Adrenal gland (tissue), 12 donors: ENCODE data around the gene NSG1. TPM values are rescaled to one million over a fixed set of nuclear protein-coding genes. Genes with fewer than 3 reads are reported as not detected.

ENCODE experiments used
- DNase-seq, 7 donors: peaks; one replicate each; pipeline ENCODE4 v3.0.0-alpha.2; 2019 to 2020
- H3K27ac ChIP-seq, 5 donors: fragments of 200-600 bp; sonication (generic) in 4 of 5; 1 replicate in 3 of 5; 2 replicates in 2 of 5; pipeline versions ENCODE4 v1.5.1 to v1.8.0; 2016 to 2020; ENCODE audit warnings: mild to moderate bottlenecking in 1 of 5
- H3K27me3 ChIP-seq: fragments of 200-600 bp; 2 replicates; pipeline ENCODE4 v1.8.0; 2021
- H3K36me3 ChIP-seq, 2 donors: fragments of 200-600 bp; replicated peaks in 1 of 2; 1 replicate in 1 of 2; 2 replicates in 1 of 2; pipeline versions ENCODE4 v1.5.1 to v1.8.0; 2018 to 2022
- H3K4me1 ChIP-seq, 2 donors: fragments of 200-600 bp; replicated peaks in 1 of 2; 1 replicate in 1 of 2; 2 replicates in 1 of 2; pipeline versions ENCODE4 v1.5.1 to v1.8.0; 2018 to 2021
- H3K4me3 ChIP-seq, 4 donors: fragments of 200-600 bp; sonication (generic) in 3 of 4; one replicate each; pipeline ENCODE4 v1.5.1; 2016 to 2018
- H3K9me3 ChIP-seq, 3 donors: fragments of 200-600 bp; sonication (generic) in 1 of 3; replicated peaks in 1 of 3; 1 replicate in 2 of 3; 2 replicates in 1 of 3; pipeline versions ENCODE4 v1.5.1 to v1.8.0; 2016 to 2021
- POLR2A ChIP-seq, 2 donors: fragments of 450-650 bp; IDR thresholded peaks; one replicate each; pipeline ENCODE4 v1.6.1; 2017; ENCODE audit warnings: antibody characterized with exemption in 2 of 2, mild to moderate bottlenecking in 2 of 2, moderate library complexity in 1 of 2
- WGBS, 4 donors: extraction: QIAGEN DNeasy Blood & Tissue Kit in 2 of 4; methylation state at CpG; one replicate each; pipeline versions ENCODE4 v1.1.5 to v1.1.7; 2013 to 2017; 5-methylcytosine and 5-hydroxymethylcytosine counted together
- intact Hi-C, 2 donors: fragments of 100-400 bp; cut with DNase I; formaldehyde crosslinking; loops; one replicate each; pipeline versions ENCODE4 v1.14.1 to v1.15.0; 2022 to 2023
- polyA plus RNA-seq, 3 donors: library from polyadenylated mRNA; stranded (reverse); fragments of 200-250 nt in 2 of 3; fragments of 350-450 nt in 1 of 3; fragmentation: Illumina TruSeq in 1 of 3; extraction: RNeasy Lipid Tissue Mini Kit (QIAGEN cat#74804) in 1 of 3; gene quantifications; one replicate each; pipeline ENCODE4 v1.2.3, GENCODE V29; 2013 to 2014
- total RNA-seq, 9 donors: library from RNA; depleted of rRNA in 4 of 9; stranded (reverse); fragments of >200 nt in 4 of 9; fragments of 120-200 nt in 1 of 9; fragmentation: NEBNext Ultra II Directional in 1 of 9; extraction: Animal tissue kit (Norgen Biotek cat#: 25700) in 1 of 9; gene quantifications; one replicate each; pipeline versions ENCODE4 v1.1.0 to v1.2.4, GENCODE V29; 2013 to 2023
- TF ChIP-seq, protein P1 (sequence below), 6 experiments: fragments of 450-650 bp in 4 of 6; fragments of 200-600 bp in 2 of 6; sonication (generic) in 1 of 6; IDR thresholded peaks; 1 replicate in 5 of 6; 2 replicates in 1 of 6; pipeline versions ENCODE4 v1.5.1 to v1.8.0; 2016 to 2021; ENCODE audit warnings: antibody characterized with exemption in 6 of 6, mild to moderate bottlenecking in 2 of 6, moderate library complexity in 1 of 6
- donor health status: healthy with polysubstance abuse.
- donor health status: Bipolar disorder and iron deficiency.
- donor health status: DM: yes; HTN: yes; CAD: no.
- donor health status: DM: no; HTN: no; CAD: no.
- donor health status: DM: no; HTN: no; CAD: no.
- donor health status: DM: yes; HTN: yes; CAD: no.

Gene NSG1
- total and polyA plus RNA-seq, 12 donors, result 1.4 to 42.7 (median 9.9) TPM

DNA sequence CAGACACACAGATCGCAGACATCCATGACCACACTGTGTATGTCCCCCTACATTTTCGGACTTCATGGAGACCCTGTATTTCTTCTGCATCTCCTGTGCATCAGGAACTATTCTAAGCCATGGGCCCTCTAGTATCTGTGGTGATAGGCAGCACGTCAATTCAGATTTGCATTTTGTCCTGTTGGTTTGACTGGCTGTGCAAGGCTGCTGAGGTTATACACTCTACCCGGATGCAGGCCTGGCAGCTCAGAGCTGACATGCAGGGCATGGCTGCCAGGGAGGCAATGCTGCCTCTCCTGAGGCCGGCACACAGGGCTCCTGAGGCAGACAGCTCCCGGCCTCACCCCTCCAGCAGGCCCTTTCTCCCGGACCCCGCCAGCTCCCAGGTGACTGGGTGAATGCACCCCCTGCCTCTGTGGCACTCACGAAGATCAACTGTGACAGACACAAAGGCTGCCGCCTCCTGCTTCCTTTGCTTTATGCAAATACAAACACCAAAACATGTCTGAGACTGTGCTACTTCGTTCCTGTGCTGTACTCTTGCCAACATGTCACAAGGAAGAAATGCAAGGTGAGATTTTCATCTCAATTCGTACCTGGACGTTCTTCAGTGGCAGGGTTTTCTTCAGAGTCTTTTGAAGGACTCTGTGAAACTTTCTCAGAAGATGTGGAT is 51.0 kb downstream of the NSG1 start:
- 94 to 95% (median 94%) methylated on average over 9 to 13 of the region's 13 CpGs for WGBS, 4 donors
- Histone ChIP-seq H3K27ac (no peak overlapping the region), H3K4me3 (no peak overlapping the region), H3K27me3 (no peaks in the 10 kb centered on the region), H3K9me3 (no peaks in the 10 kb centered on the region), H3K36me3 (peaks cover 0 to 19% of the 10 kb centered on the region in 2 donors), H3K4me1 (no peaks in the 10 kb centered on the region)
- DNase-seq, result no peak
- no peak for TF ChIP-seq POLR2A (IDR thresholded peaks at IDR 0.05)
- TF ChIP-seq, protein P1, sequence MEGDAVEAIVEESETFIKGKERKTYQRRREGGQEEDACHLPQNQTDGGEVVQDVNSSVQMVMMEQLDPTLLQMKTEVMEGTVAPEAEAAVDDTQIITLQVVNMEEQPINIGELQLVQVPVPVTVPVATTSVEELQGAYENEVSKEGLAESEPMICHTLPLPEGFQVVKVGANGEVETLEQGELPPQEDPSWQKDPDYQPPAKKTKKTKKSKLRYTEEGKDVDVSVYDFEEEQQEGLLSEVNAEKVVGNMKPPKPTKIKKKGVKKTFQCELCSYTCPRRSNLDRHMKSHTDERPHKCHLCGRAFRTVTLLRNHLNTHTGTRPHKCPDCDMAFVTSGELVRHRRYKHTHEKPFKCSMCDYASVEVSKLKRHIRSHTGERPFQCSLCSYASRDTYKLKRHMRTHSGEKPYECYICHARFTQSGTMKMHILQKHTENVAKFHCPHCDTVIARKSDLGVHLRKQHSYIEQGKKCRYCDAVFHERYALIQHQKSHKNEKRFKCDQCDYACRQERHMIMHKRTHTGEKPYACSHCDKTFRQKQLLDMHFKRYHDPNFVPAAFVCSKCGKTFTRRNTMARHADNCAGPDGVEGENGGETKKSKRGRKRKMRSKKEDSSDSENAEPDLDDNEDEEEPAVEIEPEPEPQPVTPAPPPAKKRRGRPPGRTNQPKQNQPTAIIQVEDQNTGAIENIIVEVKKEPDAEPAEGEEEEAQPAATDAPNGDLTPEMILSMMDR (IDR thresholded peaks at IDR 0.05), result no peak
- intact Hi-C loops, result no loop called here

DNA sequence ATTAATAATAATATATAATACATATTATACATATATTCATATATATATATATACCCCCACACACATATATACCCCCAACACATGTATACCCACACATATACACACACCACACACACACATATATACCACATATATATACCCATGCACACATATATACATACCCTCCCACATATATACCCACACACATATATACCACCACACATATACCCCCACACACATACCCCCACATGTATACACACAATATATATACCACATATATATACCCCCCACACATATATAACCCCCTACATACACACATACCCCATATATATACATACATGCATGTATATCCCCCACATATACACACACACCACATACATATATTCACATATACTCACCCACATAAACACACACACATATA is 52.0 kb downstream of the NSG1 start:
- intact Hi-C loops, result no loop called here
- Histone ChIP-seq H3K4me1 (no peaks in the 10 kb centered on the region), H3K9me3 (no peaks in the 10 kb centered on the region), H3K36me3 (peaks cover 0 to 14% of the 10 kb centered on the region in 2 donors), H3K27me3 (no peaks in the 10 kb centered on the region), H3K27ac (no peak overlapping the region), H3K4me3 (no peak overlapping the region)
- TF ChIP-seq, protein P1 (IDR thresholded peaks at IDR 0.05), result no peak
- no peak for TF ChIP-seq POLR2A (IDR thresholded peaks at IDR 0.05)
- no peak for DNase-seq

DNA sequence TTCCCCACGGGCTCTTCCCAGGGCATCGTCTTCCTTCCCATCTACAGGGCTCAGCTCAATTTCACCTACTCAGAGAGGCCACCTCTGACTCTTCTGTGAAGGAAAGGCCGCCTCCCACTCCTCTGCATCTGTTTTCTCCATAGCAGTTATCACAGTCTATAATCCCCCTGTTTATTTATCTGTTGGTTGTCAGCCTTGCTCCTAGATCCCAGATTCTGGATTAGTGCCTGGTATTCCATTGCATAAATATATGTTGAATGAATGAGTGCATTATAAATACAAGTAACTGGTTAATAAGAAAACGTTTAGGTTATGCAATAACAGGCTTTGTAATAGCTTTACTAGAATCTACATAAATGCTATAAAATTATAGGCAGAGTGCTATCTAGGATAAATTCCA is 52.9 kb downstream of the NSG1 start:
- intact Hi-C loops, result no loop called here
- no peaks in the 10 kb centered on the region for H3K27me3 ChIP-seq
- no peaks in the 10 kb centered on the region for H3K9me3 ChIP-seq
- TF ChIP-seq POLR2A (IDR thresholded peaks at IDR 0.05), result no peak
- TF ChIP-seq, protein P1 (IDR thresholded peaks at IDR 0.05), result no peak
- no peak overlapping the region for H3K4me3 ChIP-seq
- H3K36me3 ChIP-seq, result peaks cover 0 to 9% of the 10 kb centered on the region in 2 donors
- no peak for DNase-seq
- H3K4me1 ChIP-seq, result no peaks in the 10 kb centered on the region
- no peak overlapping the region for H3K27ac ChIP-seq
- 84 to 89% (median 86%) methylated on average over 4 of the region's 4 CpGs for WGBS, 4 donors

DNA sequence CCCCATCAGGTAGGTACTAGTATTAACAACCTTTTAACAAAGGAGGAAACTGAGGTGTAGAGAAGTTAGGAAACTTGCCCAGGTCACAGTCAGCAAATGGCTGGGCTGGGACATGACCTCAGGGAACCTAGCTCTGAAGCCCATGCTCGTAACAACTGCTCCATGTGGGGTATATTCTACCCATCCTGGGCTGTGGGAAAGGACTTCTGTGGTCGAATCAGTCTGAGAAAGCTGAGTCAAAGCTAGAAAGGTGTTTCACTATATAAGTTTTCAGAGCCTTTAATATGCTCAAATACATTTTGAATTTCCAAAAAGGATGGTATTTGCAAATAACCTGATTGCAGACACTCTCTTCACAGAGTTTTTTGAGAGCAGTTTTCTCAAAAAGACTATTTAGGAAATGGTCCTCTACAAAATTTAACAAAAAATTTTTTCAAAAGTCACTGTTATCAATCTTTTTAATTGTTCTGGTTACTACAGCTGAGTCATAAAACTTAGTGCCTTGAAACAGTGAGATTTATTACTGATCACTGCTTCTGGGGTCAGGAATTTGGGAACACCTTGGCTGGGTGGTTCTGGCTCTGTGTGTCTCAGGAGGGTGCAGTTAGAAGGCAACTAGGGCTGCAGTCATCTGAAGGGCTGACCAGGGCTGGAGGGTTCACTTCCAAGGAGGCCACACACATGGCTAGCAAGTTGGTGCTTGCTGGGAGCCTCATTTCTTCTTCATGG is 53.6 kb downstream of the NSG1 start:
- Histone ChIP-seq H3K9me3 (no peaks in the 10 kb centered on the region), H3K36me3 (peaks cover 0 to 9% of the 10 kb centered on the region in 2 donors), H3K4me1 (no peaks in the 10 kb centered on the region), H3K4me3 (no peak overlapping the region), H3K27ac (no peak overlapping the region), H3K27me3 (no peaks in the 10 kb centered on the region)
- no peak for DNase-seq
- intact Hi-C loops, result no loop called here
- WGBS, 4 donors, result 66 to 76% (median 71%) methylated on average over 2 of the region's 2 CpGs
- TF ChIP-seq, protein P1 (IDR thresholded peaks at IDR 0.05), result no peak
- no peak for TF ChIP-seq POLR2A (IDR thresholded peaks at IDR 0.05)
